Measurements from ENCODE around the gene NOL11.
"Not testable (repeated sequence)": the region's sequence is repeated elsewhere in the genome, so short reads cannot be mapped to it uniquely, and the experiment has no call there.

Gene NOL11

DNA sequence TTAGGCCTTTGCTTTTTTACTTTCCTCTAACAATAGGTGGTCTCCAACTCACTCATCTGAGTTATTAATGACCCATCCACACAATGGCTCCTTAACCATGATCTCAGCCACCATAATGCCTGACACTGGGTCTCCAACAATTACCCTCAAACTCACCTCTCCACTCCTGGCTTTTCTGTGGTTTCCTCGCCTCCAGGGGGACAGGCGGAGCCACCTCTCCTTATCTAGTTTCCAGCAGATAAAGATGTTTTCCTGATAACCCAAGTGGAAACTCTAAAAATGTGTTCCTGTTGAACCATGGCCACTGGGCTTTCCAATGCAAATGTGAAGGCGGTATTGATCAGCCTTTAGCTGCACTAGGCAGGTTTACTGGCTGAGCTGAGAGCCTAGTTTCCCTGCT is 9.4 kb upstream of the NOL11 start:
- no peak for DNase-seq (ENCODE audit: low read depth in 3 of 3)

DNA sequence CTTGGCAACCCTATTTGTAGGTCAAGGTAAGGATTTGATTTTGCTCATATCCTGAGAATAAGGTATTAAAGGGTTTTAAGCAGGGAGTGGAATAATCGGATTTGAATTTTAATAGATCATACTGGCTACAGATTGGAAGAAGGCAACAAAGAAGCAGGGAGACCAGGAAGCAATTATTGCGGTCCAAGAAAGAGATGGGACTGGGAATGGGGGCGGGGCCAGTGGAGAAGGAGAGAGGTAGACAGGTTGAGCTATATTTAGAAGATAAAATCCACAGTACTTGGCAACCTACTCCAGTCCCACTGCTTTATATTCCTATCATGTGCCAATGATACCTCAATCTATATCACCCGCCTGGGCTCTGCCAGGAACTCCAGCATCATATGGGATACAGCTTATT is 5.8 kb upstream of the NOL11 start:
- no peak for DNase-seq (ENCODE audit: low read depth in 3 of 3)

DNA sequence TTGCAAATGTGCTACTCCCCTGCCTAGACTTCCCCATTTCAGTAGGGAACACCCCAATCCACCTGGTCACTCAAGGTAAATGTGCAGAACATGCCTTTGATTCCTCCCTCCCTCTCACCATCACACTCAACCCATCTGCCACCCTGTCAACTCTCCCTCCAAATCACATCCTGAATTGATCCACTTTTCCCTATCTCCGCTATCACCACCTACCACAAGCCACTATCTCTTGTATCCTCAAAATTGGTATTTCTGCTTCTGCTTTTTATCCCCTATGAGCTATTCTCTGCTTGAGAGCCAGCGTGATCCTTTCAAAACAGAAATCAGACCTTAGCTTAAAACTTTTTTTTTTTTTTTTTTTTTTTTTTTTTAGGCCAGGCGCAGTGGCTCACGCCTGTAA is 5.4 kb upstream of the NOL11 start:
- DNase-seq (ENCODE audit: low read depth in 3 of 3), result no peak

- DNase-seq (ENCODE audit: low read depth in 3 of 3), result no peak
These were observed 4.6 kb upstream of the NOL11 start for GRCh38 chr17:67713169-67713568.

- no peak for DNase-seq (ENCODE audit: low read depth in 3 of 3)
These were observed 1.3 kb upstream of the NOL11 start for GRCh38 chr17:67716405-67716798.

- no peak for DNase-seq (ENCODE audit: low read depth in 3 of 3)
These were observed 528 bp upstream of the NOL11 start for GRCh38 chr17:67717192-67717623.

DNA sequence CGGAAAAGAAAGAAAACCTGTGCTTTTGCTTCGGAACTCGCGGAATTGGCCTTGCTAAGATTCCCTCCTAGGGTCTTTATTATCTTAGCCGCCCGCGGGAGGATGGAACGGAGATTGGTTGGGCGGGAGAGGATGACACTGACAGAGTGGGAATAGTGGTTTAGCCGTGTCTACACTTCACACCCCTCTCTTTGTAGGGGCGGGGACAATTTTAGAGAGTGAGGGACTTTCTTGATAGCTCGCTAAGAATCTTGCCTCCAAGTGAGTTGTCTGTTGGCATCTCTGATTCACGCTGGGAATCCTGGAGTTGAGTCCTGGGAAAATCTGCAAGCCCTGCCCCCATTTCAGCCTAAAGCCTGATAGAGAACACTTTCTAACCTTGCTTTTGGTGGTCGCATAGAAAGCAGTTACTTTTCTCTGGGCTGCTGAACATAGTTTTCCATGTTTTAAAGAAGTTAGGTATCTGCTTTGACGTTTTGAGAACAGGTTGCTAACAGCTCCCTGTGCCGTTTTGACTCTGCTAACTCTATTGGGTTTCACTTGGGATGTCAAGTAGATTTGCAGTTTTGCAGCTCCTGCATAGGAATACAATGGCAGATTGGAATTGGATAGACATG is 697 bp downstream of the NOL11 start:
- DNase-seq (ENCODE audit: low read depth in 3 of 3), result peak in 2 of 3 donors; percentile 4 to 16

- no peak for DNase-seq (ENCODE audit: low read depth in 3 of 3)
These were observed 7.6 kb downstream of the NOL11 start for GRCh38 chr17:67725373-67725791.

DNA sequence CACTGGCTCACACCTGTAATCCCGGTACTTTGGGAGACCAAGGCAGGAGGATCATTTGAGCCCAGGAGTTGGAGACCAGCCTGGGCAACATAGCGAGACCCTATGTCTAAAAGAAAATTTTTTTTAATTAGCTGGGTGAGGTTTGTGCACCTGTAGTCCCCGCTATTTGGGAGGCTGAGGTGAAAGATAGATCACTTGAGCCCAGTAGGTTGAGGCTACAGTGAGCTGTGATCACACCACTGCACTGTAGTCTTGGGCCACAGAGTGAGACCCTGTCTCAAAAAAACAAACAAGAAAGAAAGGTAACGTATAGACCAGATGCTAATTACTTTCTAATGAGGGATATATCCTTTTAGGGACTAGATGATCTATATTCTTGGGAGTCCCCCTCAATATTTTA is 8.1 kb downstream of the NOL11 start:
- DNase-seq (ENCODE audit: low read depth in 3 of 3), result no peak

- DNase-seq (ENCODE audit: low read depth in 3 of 3), result not testable (repeated sequence)
These were observed 9.7 kb downstream of the NOL11 start for GRCh38 chr17:67727152-67728039.

DNA sequence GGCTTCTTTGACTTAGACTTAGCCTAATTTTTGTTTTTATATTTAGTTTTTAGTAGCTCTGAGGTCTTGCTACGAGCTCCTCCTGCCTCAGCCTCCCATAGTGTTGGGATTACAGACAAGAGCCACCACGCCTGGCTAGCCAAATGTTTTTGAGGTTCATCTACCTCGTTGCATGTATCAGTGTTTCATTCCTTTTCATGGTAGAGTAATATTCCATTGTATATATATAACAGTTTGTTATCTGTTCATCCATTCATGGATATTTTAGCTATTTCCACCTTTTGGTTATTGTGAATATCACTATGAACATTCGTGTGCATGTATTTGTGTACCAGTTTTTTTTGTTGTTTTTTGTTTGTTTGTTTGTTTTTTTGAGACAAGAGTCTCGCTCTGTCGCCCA is 12.2 kb downstream of the NOL11 start:
- no peak for DNase-seq (ENCODE audit: low read depth in 3 of 3)

GRCh38 chr17:67730731-67731130 is 13.0 kb downstream of the NOL11 start:
- DNase-seq (ENCODE audit: low read depth in 3 of 3), result no peak

GRCh38 chr17:67733449-67733848 is 15.7 kb downstream of the NOL11 start:
- DNase-seq (ENCODE audit: low read depth in 3 of 3), result no peak

GRCh38 chr17:67737145-67737544 is 19.4 kb downstream of the NOL11 start:
- DNase-seq (ENCODE audit: low read depth in 3 of 3), result no peak

GRCh38 chr17:67742025-67742424 is 24.3 kb downstream of the NOL11 start:
- no peak for DNase-seq (ENCODE audit: low read depth in 3 of 3)

- no peak for DNase-seq (ENCODE audit: low read depth in 3 of 3)
These were observed 29.2 kb downstream of the NOL11 start for GRCh38 chr17:67746704-67747571.

GRCh38 chr17:67747681-67748235 is 30.0 kb downstream of the NOL11 start:
- no peak for DNase-seq (ENCODE audit: low read depth in 3 of 3)

- no peak for DNase-seq (ENCODE audit: low read depth in 3 of 3)
These were observed 32.3 kb downstream of the NOL11 start for GRCh38 chr17:67750067-67750466.

DNA sequence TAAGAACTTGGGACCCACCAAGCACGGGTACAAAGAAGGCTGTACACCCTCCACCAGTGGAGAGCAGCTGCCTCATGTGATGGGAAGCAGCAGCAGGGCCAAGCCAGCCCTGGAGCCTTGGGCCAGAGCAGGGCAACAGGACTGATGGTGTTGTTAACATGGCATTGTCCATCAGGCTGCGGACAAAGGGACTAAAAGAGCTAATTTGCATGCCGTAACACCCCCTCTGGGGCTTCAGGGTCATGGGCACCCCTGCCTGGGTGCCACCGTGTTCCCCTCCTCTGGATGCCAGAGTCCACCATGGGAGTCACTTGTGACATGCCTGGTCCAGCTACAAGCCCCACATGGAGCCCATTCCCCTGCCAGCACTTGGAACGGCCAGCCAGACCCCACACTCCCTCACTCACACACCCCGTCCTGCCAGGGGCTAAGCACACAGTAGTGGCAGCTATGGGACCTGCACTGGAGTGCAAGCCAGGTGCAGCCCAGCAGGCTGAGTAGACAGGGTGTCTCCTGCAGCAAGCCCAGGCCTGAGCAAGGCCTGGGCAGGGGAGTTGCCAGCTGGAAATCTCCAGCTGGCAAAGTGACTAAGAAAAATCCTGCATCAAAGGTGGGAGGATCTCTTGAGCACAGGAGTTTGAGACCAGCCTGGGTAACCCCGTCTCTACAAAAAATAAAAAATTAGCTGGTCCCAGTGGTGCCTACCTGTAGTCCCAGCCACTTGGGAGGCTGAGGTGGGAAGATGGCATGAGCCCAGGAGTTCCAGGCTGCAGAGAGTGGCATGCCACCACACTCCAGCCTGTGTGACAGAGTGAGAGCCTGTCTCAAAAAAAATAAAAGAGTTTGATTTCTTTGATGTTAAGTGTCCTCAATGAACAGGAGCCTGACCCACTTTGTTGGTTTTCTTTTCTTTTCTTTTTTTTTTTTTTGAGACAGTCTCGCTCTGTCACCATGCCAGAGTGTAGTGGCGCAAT is 33.7 kb downstream of the NOL11 start:
- DNase-seq (ENCODE audit: low read depth in 3 of 3), result no peak

GRCh38 chr17:67752160-67752559 is 34.4 kb downstream of the NOL11 start:
- not testable (repeated sequence) for DNase-seq (ENCODE audit: low read depth in 3 of 3)

- DNase-seq (ENCODE audit: low read depth in 3 of 3), result no peak
These were observed 35.3 kb downstream of the NOL11 start for GRCh38 chr17:67753026-67753425.
